Nucleus accumbens (tissue), 56 donors: Measurements from ENCODE around the gene RREB1.
"Not testable (repeated sequence)": the region's sequence is repeated elsewhere in the genome, so short reads cannot be mapped to it uniquely, and the experiment has no call there.

ENCODE experiments used
- DNase-seq, 56 donors: peaks; one replicate each; lab custom pipeline; 2025; lab: John Stamatoyannopoulos, UW

RREB1 gene

DNA sequence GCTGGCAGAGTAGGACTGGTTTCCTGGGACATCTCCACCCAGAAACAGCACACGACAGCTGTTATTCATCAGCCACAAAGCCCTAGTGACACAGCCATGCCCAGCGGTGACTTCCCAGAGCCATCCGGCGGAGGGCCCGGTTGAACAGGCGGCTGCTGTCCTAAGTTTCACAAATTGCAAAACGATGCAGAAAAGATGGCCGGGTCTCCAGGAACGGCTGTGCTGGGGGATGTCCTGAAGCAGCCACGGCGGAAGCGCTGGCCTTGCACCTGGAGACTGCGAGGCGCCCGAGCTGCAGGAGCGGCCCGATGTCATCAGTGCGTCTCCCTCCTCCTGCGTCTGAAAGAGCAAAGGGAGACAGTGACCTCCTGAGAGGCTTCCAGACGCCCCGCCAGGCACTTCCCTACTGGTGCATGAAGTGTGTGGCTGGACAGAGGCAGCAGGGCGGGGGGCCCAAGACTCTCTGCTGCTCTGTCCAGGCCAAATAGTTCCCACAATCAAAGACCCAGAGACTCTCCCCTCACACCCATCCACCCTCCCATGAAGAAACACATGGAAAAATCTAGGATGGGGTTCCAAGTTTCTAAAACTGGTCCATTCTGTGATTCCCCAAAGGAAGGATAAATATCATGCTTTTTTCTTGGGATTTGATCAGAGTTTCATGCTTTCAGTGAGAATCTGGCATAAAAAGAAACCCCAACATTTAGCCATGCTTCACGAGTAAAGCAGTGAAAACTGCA lies 161.2 kb downstream of the RREB1 start:
- no peak for DNase-seq

DNA sequence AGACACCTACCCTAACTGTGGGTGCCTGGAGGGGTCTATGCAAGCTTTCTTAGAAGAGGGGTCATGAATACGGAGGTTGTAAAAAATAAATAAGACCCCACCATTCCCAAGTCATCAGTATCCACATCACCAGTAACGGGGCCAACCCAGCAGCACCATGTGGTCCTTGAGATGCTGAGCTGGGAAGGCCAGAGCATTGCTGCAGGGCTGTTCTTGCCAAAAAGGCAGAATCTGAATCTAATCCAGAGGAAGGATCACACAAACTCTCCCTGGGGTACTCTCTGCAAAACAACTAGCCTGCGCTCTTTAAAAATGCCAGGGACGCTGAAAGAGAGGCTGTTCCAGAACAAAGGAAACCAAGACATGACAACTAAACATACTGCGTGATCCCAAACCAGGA lies 162.1 kb downstream of the RREB1 start:
- no peak for DNase-seq

DNA sequence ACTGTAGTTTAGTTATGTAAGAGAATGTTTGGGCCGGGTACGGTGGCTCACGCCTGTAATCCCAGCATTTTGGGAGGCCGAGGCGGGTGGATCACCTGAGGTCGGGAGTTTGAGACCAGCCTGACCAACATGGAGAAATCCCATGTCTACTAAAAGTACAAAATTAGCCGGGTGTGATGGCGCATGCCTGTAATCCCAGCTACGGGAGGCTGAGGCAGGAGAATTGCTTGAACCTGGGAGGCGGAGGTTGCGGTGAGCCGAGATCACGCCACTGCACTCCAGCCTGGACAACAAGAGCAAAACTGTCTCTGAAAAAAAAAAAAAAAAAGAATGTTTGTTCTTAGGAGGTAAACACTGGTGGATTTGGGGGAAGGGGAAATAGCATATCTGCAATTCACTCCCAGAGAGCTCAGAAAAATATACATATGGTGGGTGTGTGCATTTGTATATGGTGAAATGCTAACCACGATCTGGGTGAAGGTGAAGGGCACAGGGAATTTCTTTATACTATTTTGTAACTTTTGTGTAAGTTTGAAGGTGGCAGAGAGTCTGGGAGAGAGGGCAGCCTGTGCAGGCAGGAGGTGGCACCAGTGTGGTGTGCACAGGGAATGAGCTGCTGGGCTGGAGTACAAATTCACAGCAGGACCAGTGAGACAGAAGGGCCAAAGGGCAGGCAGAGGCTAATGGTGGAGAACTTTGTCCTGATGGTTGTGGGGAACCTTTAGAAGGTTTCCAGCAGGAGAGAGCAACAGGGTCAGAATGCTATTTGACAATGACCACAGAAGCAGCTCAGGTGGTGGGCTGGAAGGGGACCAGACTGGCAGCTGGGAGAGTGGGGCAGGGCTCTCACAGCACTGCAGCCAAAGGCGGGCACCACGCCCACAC lies 162.8 kb downstream of the RREB1 start:
- DNase-seq, result no peak

DNA sequence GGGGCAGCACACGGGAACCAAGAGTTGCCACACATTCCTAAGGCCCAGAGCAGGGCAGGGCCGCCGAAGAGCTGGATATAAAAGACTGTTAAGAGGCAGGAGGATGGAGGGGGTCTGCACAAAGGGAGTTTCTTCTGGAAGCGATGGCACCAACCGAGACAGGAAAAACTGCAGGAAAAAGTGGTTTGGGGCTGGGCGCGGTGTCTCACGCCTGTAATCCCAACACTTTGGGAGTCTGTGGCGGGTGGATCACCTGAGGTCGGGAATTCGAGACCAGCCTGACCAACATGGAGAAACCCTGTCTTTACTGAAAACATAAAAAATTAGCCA lies 163.4 kb downstream of the RREB1 start:
- DNase-seq, result no peak

DNA sequence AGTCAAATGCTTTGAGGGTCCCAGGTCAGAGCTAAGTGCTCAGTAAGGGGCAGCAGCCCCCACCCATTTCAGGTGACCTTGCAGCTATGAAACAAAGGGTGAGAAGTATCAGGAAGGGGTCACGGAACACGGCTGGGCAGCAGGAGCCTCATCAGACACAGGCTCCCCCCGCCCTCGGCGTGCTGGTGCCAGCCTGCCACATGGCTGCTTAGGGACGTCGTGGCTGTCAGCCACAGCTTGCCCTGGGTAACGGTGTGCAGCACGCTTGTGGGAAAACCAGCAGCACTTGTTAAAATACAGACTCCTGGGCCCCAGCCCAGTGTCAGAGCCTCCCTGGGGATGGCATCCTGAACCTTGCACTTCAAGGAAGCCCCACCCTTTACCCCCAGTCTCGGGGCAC lies 165.9 kb downstream of the RREB1 start:
- no peak for DNase-seq

DNA sequence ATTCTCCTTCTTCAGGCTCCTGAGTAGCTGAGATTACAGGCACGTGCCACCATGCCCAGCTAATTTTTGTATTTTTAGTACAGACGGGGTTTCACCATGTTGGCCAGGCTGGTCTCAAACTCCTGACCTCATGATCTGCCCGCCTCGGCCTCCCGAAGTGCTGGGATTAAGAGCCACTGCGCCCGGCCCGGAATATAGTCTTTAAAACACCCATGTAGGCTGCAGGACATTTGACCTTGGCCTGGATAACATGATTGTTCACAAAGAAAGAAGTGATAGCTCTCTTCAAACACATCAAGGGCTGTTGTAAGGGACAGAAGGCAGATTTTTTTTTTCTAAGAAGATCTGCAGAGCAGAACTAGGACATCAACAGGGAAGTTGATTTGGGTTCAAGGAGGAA lies 166.8 kb downstream of the RREB1 start:
- not testable (repeated sequence) for DNase-seq

DNA sequence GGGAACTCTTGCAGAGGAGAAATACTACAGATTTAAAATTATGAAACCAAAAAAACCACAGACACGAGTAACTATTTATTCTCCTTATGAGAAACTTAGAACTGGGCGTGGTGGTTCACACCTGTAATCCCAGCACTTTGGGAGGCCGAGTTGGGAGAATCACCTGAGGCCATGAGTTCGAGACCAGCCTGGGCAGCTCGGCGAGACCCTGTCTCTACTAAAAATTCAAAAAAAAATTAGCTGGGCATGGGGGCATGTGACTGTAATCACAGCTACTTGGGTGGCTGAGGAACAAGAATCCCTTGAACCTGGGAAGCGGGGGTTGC lies 168.4 kb downstream of the RREB1 start:
- no peak for DNase-seq

DNA sequence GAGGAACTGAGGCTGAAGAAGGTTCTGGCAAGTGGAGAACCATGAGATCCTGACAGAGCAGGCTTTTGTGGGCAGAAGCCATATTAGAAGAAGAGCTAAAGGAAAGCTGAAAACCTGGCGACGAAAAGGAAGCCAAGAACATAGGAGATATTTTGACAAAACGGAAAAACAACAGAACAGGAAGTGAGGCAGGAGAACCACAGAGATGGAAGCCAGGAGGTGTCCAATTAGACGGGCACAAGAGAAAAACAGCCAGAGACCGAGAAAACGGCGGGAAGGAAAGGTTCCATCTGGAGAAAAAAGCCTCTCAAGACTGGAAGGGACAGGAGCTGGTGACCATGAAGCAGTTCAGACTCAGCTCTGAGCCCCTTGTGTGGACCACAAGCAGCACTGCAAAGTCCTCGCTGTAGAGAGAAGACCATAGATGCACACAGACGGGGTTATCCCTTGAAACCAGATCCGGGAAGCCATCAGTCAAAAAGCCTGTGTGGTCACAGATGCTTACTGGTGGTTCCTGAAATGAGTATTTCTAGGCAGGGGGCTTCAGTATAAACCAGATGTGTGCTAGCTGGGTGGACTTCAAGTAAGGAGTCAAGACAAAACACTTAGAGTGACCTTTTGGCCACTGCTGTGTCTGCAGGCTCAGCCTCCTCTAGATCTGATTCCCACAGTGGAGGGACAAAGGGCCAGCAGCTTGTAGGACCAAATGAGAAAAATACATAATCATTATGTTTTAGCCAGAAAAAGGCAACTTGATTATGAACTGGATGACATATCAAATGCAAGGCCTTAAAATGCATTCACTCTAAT lies 174.5 kb downstream of the RREB1 start:
- DNase-seq, result no peak

DNA sequence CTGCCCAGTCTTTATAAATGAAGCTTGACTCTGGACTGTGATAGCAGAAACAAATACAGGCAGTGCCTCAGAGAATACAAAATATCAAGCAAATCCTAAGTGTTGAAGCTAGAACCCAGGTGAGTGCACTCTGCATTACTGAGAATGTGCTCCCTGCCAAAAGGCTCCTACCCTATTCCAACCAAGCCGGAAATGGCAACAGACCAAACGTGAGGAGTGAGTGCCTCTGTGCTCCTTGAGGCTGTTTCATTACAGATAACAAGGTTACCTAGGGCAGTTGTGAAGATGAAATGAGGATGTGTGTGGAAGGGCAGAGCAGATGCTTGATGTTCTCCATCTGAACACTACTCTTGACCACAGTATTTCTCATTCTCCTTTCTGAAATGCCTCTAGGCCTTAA lies 175.9 kb downstream of the RREB1 start:
- DNase-seq, result no peak

DNA sequence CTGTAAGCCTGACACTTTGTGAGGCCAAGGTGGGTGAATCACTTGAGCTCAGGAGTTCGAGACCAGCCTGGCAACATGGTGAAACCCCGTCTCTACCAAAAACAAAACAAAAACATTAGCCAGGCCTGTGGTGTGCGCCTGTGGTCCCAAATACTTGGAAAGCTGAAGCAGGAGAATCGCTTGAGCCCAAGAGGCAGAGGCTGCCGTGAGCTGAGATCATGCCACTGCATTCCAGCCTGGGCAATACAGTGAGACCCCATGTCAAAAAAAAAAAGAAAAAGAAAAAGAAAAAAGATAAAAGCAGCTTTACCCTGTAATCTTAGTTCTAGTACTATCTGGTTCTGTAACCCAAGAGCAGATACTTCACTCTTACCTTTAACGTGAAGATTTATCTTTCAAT lies 177.7 kb downstream of the RREB1 start:
- DNase-seq, result no peak

DNA sequence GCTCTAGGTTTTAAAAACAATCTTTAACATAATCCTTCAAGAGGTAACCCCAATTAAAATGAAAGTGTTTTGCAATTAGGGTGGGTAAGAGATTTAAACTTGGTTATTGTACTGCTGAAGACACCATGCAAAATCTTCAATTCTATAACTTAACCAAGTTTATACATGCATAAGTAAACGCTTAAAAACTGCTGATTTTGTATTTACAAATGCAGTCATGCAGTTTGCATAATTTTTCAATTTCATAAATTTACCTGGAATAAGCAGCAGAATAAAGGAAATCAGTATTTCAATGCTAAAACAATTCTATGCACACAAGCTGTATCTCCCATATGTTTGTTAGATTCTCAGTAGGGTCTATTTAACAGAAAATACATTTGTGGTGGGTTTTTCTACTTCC lies 182.3 kb downstream of the RREB1 start:
- no peak for DNase-seq

DNA sequence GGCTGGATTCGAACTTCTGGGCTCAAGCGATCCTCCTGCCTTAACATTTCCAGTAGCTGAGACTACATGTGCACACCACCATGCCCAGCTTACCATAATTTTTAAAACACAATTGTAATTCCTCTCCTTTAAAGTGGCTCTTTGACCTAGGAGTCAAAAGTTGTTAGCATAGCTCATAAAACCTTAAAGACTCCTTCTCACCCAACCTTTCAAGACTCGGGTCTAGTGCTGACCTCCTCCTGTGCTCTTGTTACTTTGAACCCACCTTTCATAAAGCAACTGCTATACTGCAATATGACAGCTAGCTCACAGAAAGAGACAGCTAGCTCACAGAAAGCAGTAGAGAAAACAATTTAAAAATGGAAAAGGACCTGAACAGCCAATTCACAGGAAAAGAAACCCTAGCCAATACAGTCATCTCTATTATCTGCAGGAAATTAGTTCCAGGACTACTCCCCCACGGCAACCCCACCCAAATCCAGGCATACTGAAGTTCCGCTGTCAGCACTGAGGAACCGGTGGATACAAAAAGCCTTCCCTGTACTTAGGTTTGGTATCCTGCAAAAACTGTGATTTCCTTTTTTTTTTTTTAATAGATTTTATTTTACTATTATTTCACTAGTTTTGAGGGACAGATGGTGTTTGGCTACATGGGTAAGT lies 185.0 kb downstream of the RREB1 start:
- DNase-seq, result no peak

DNA sequence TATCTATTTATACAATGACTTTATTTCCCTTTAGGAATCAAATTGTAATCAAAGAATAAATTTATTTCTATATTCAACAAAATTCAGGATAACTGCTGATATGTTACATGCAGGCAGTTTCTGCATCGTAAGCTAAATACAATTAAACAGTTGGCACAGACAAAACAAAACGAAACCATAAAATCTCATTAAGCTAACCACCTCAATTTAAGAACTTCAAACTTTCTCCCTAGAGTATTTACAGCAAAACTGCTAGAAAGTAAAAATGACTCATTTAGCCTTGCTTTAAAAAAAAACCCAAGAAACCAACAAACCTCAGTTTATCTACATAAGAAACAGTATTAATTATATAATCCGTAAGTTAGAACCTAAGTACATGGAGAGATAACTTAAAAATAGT lies 188.2 kb downstream of the RREB1 start:
- no peak for DNase-seq

DNA sequence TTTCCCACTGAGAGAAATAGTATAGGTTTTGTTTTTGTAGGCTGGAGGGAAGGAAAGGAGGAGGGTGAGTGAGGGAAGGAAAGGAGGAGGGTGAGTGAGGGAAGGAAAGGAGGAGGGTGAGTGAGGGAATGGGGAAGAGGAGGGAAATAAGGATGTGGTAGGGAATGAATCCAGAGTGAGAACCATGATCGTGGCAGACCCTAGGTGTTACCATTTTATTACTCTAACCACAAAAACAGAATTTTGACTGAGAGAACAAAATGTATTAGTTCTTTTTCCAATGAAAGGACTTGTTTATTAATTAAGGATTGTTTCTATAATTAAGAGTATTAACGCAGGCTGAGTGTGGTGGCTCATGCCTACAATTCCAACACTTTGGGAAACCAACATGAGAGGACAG lies 188.8 kb downstream of the RREB1 start:
- DNase-seq, result no peak

DNA sequence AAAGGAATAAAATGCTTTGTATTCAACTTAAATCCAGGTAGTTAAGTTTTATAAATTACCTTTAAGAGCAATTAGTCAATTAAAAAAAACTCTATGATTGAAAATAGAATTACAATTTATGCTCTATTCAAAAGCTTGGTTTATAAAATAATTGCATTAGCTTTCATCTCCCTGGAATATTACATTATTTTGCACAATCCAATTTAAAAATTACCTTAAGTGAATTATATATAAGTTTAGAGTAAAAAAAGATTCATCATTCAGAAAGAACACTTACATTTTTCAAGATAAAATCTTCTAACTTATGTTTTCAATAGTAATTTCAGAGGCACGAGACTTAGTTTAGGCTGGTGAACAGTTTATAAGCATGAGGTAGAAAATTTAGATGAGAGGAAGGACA lies 190.4 kb downstream of the RREB1 start:
- no peak for DNase-seq

DNA sequence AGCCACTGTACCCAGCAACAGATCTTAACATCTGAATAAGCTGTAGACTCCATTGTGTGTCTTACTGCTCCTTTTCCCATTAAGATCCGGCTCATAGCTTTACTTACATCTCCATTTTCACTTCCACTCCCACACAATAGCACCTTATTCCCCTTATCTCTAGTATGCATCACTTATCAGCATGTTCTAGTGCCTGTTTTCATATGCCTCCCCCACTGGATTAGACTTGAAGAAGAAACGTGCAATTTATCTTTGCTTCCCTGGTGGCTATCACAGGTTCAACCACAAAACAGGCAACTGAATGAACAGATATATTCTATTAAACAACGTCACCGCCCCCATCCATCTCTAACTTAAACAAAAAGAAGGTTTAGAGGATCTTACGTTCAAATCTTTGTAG lies 193.2 kb downstream of the RREB1 start:
- DNase-seq, result no peak
